ENCODE data around the gene KCNG3. TPM values are rescaled to one million over a fixed set of nuclear protein-coding genes. Genes with fewer than 3 reads are reported as not detected.

KCNG3 gene
- total RNA-seq, 1 donor from 2014 or later: not detected

DNA sequence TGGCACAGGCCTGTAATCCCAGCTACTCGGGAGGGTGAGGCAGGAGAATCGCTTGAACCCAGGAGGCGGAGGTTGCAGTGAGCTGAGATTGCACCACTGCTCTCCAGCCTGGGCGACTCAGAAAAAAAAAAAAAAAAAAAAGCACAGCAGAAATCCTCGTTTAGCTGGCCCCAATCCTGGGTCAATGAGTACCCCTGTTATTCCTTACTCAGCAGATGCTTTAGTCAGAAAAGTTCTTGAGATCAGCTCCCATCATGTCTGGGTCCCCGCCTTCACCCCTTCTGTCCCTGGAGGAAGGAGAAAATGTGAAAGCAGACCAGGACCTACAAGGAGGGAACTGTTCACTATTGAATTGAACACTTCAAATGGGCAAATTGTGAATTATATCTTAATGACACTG lies 16.4 kb upstream of the KCNG3 start:
- no peaks in the 10 kb centered on the region for H3K36me3 Mint-ChIP-seq (ENCODE audit: unreplicated experiment)
- DNase-seq (ENCODE audit: extremely low spot score, unreplicated experiment): no peak
- peak overlapping the region; percentile 20 for H3K4me3 Mint-ChIP-seq (ENCODE audit: unreplicated experiment)
- no peaks in the 10 kb centered on the region for H3K27me3 Mint-ChIP-seq (ENCODE audit: unreplicated experiment)
- no peaks in the 10 kb centered on the region for H3K9me3 Mint-ChIP-seq (ENCODE audit: unreplicated experiment)
- TF ChIP-seq, protein P1, sequence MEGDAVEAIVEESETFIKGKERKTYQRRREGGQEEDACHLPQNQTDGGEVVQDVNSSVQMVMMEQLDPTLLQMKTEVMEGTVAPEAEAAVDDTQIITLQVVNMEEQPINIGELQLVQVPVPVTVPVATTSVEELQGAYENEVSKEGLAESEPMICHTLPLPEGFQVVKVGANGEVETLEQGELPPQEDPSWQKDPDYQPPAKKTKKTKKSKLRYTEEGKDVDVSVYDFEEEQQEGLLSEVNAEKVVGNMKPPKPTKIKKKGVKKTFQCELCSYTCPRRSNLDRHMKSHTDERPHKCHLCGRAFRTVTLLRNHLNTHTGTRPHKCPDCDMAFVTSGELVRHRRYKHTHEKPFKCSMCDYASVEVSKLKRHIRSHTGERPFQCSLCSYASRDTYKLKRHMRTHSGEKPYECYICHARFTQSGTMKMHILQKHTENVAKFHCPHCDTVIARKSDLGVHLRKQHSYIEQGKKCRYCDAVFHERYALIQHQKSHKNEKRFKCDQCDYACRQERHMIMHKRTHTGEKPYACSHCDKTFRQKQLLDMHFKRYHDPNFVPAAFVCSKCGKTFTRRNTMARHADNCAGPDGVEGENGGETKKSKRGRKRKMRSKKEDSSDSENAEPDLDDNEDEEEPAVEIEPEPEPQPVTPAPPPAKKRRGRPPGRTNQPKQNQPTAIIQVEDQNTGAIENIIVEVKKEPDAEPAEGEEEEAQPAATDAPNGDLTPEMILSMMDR (IDR thresholded peaks at IDR 0.05): no peak
- H3K4me1 Mint-ChIP-seq (ENCODE audit: unreplicated experiment): peaks cover 8% of the 10 kb centered on the region
- peak overlapping the region; percentile 25 for H3K27ac Mint-ChIP-seq (ENCODE audit: unreplicated experiment)

DNA sequence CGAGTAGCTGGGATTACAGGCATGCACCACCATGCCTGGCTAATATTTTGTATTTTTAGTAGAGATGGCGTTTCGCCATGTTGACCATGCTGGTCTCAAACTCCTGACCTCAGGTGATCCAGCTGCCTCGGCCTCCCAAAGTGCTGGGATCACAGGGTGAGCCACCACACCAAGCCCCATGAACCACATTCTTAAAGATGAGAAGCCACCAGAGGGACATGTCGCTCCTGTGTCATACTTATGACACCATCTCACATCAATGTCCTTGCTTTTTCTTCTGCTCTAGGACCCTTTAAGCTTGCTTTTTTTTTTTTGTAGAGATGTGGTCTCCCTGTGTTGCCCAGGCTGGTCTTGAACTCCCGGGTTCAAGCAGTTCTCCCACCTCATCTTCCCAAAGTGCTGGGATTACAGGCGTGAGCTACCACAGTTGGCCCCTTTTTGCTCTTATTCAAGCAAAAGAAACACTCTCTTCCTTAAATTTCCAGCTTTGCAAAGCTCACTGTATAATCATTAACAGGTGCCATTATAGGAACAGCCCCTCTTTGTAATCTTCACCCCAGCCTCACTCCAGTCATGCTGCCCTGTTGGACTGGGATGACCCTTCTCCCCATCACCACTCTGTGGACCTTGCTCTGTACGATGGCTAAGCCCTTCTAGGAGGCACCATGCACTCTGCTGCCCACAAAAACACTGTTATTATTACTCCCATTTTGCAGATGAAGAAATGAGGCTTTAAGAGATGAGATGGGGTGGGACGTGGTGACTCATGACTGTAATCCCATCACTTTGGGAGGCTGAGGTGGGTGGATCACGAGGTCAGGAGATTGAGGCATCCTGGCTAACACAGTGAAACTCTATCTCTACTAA lies 10.8 kb upstream of the KCNG3 start:
- Mint-ChIP-seq H3K27ac (ENCODE audit: unreplicated experiment) (no peak overlapping the region), H3K27me3 (ENCODE audit: unreplicated experiment) (no peaks in the 10 kb centered on the region), H3K36me3 (ENCODE audit: unreplicated experiment) (no peaks in the 10 kb centered on the region), H3K4me3 (ENCODE audit: unreplicated experiment) (no peak overlapping the region), H3K4me1 (ENCODE audit: unreplicated experiment) (no peaks in the 10 kb centered on the region), H3K9me3 (ENCODE audit: unreplicated experiment) (no peaks in the 10 kb centered on the region)
- TF ChIP-seq, protein P1 (IDR thresholded peaks at IDR 0.05): no peak
- DNase-seq (ENCODE audit: extremely low spot score, unreplicated experiment): no peak

DNA sequence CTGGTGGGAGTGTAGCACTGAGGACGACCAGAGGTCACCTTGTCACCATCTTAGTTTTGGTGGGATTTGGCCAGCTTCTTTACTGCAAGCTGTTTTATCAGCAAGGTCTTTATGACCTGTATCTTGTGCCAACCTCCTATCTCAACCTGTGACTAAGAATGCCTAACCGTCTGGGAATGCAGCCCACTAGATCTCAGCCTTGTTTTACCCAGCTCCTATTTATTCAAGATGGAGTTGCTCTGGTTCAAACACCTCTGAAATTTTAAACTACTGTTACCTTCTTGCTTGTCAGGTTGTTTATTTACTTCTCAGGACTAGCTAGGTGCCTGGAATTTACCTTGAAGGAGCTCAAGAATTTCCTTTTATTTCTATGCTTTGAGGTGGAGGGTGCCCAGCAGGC lies 9.5 kb upstream of the KCNG3 start:
- Mint-ChIP-seq H3K36me3 (ENCODE audit: unreplicated experiment) (no peaks in the 10 kb centered on the region), H3K4me3 (ENCODE audit: unreplicated experiment) (no peak overlapping the region), H3K27me3 (ENCODE audit: unreplicated experiment) (no peaks in the 10 kb centered on the region), H3K9me3 (ENCODE audit: unreplicated experiment) (no peaks in the 10 kb centered on the region), H3K4me1 (ENCODE audit: unreplicated experiment) (no peaks in the 10 kb centered on the region), H3K27ac (ENCODE audit: unreplicated experiment) (no peak overlapping the region)
- TF ChIP-seq, protein P1 (IDR thresholded peaks at IDR 0.05): no peak
- no peak for DNase-seq (ENCODE audit: extremely low spot score, unreplicated experiment)

DNA sequence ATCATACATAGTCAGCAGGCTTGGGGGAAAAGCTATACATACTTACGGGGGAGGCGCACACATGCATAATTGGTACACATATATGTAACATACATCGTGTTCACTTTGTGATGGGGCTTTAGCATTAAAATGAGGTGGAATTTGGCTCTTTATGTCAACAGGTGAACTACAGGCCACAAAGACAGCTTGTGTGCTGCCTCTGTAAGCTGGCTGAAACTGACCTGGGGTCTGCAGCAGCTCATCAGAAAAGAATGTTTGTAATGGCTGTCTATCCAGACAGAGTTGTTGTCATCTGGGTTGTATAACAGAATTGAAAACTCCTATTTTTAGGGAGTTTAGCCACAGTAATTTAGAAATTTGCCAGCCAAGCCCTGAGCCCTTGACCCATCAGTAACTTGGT lies 4.7 kb upstream of the KCNG3 start:
- DNase-seq (ENCODE audit: extremely low spot score, unreplicated experiment): no peak
- TF ChIP-seq, protein P1 (IDR thresholded peaks at IDR 0.05): no peak

DNA sequence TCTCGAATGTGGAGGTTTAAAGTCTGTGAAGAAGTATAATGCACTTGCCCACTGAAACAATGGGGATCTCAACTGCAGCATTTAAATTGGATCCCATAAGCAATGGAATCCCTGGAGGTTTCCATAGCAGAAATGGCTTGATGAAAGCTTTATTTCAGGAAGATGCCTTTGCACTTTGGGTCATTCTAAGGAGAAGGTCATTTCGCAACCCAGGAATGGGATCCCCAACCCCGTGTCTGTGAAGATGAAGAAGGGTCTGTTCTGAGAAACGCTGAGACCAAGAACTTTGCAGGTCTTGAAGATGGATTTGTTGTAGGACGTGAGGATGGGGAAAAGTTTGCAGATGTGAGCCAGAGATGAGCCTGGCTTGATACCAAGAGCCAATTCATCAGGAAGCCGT lies 1.8 kb upstream of the KCNG3 start:
- Mint-ChIP-seq H3K4me3 (ENCODE audit: unreplicated experiment) (no peak overlapping the region), H3K36me3 (ENCODE audit: unreplicated experiment) (no peaks in the 10 kb centered on the region), H3K4me1 (ENCODE audit: unreplicated experiment) (peaks cover 5% of the 10 kb centered on the region), H3K27me3 (ENCODE audit: unreplicated experiment) (peaks cover 26% of the 10 kb centered on the region), H3K9me3 (ENCODE audit: unreplicated experiment) (no peaks in the 10 kb centered on the region), H3K27ac (ENCODE audit: unreplicated experiment) (no peak overlapping the region)
- no peak for DNase-seq (ENCODE audit: extremely low spot score, unreplicated experiment)
- TF ChIP-seq, protein P1 (IDR thresholded peaks at IDR 0.05): no peak

More for the DNA sequence above, 4.7 kb upstream of the KCNG3 start:
- H3K27me3 Mint-ChIP-seq (ENCODE audit: unreplicated experiment): peaks cover 7% of the 10 kb centered on the region
- no peak overlapping the region for H3K27ac Mint-ChIP-seq (ENCODE audit: unreplicated experiment)
- H3K4me3 Mint-ChIP-seq (ENCODE audit: unreplicated experiment): no peak overlapping the region
- H3K36me3 Mint-ChIP-seq (ENCODE audit: unreplicated experiment): no peaks in the 10 kb centered on the region
- H3K4me1 Mint-ChIP-seq (ENCODE audit: unreplicated experiment): peaks cover 5% of the 10 kb centered on the region
- H3K9me3 Mint-ChIP-seq (ENCODE audit: unreplicated experiment): no peaks in the 10 kb centered on the region
